B cell (primary cell): Measurements from ENCODE around the gene TBKBP1.

Experiments
- EZH2 ChIP-seq: IDR thresholded peaks from 2 replicates; pipeline ENCODE4 v1.6.1; 2012; ENCODE audit warnings: borderline replicate concordance, low read depth, mild to moderate bottlenecking, moderate library complexity, low read length; ENCODE audit not compliant: insufficient read depth, poor library complexity, severe bottlenecking
- TF ChIP-seq, protein P1 (sequence below): fragments of 200-600 bp; IDR thresholded peaks from one replicate; pipeline ENCODE4 v1.8.0; 2022; ENCODE audit warnings: antibody characterized with exemption, mild to moderate bottlenecking

DNA sequence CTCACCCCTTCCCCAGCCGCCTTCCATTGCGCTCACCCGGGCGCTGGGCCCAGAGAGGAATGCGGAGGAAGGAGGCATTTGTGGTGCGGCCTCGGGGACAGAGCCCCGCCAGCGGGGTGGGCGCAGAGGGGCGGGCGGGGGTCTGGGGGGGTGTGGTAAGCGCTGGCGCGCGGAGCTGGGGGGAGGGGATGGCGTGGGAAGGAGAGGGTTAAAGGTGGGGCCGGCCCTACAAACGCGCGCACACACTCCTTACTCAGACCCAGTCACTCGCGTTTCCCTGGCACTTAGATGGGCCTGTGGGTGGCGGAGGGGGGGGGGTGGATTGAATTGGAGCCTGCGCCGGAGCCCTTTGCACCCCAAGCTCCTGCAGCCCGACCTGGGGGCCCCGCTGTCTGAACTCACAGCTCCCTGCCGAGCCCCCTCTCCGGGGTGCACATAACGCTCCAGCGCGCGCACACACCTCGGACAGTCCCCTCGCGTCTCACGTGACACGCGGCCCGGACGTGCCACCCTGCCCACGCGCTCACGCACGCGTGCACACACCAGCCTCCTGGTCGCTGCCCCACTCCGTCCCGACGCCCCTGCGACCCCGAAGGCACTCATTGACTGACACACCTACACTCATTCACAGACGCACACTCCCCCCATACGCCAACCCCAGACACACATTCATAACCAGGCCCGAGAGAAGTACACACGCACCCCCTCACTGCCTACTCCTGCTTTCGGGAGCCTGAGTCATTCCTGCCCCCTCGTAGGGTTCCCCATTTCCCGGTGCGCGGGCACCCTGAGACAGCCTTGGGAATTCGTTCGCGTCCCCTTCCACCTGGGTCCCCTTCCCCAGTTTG is 844 bp downstream of the TBKBP1 start:
- TF ChIP-seq, protein P1, sequence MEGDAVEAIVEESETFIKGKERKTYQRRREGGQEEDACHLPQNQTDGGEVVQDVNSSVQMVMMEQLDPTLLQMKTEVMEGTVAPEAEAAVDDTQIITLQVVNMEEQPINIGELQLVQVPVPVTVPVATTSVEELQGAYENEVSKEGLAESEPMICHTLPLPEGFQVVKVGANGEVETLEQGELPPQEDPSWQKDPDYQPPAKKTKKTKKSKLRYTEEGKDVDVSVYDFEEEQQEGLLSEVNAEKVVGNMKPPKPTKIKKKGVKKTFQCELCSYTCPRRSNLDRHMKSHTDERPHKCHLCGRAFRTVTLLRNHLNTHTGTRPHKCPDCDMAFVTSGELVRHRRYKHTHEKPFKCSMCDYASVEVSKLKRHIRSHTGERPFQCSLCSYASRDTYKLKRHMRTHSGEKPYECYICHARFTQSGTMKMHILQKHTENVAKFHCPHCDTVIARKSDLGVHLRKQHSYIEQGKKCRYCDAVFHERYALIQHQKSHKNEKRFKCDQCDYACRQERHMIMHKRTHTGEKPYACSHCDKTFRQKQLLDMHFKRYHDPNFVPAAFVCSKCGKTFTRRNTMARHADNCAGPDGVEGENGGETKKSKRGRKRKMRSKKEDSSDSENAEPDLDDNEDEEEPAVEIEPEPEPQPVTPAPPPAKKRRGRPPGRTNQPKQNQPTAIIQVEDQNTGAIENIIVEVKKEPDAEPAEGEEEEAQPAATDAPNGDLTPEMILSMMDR: no peak
- no peak for TF ChIP-seq EZH2
